Measurements from ENCODE around the gene GGPS1.

DNA sequence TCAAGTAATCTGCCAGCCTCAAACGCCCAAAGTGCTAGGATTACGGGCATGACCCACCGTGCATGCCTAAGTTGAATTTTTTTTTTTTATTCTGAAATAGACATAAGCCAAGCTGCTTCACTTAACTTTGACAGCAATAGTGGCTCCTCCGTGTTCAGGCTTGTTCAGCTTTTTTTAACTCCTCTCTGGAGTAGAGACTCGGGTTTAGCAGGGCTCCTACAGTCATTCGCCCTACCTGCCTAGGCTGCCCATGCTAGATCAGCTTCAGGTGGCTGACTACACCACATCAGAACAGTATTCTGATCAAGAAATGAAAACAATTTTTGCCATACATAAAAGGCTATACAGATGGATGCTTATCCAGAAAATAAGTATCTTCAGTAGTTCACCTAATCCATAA, 15.1 kb upstream of the GGPS1 start:
- TF ChIP-seq, protein P1, sequence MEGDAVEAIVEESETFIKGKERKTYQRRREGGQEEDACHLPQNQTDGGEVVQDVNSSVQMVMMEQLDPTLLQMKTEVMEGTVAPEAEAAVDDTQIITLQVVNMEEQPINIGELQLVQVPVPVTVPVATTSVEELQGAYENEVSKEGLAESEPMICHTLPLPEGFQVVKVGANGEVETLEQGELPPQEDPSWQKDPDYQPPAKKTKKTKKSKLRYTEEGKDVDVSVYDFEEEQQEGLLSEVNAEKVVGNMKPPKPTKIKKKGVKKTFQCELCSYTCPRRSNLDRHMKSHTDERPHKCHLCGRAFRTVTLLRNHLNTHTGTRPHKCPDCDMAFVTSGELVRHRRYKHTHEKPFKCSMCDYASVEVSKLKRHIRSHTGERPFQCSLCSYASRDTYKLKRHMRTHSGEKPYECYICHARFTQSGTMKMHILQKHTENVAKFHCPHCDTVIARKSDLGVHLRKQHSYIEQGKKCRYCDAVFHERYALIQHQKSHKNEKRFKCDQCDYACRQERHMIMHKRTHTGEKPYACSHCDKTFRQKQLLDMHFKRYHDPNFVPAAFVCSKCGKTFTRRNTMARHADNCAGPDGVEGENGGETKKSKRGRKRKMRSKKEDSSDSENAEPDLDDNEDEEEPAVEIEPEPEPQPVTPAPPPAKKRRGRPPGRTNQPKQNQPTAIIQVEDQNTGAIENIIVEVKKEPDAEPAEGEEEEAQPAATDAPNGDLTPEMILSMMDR (conservative IDR thresholded peaks at IDR 0.05; ENCODE audit: low read depth, low read length) = no peak
- no peak for TF ChIP-seq EZH2phosphoT487 (IDR thresholded peaks at IDR 0.05; ENCODE audit: borderline replicate concordance, low read length)
